ENCODE measurements around the gene COMTD1. TPM values are rescaled to one million over a fixed set of nuclear protein-coding genes. Genes with fewer than 3 reads are reported as not detected.

COMTD1 gene
- total and polyA plus RNA-seq, 7 donors: 7.8 to 147 (median 11.4) TPM

DNA sequence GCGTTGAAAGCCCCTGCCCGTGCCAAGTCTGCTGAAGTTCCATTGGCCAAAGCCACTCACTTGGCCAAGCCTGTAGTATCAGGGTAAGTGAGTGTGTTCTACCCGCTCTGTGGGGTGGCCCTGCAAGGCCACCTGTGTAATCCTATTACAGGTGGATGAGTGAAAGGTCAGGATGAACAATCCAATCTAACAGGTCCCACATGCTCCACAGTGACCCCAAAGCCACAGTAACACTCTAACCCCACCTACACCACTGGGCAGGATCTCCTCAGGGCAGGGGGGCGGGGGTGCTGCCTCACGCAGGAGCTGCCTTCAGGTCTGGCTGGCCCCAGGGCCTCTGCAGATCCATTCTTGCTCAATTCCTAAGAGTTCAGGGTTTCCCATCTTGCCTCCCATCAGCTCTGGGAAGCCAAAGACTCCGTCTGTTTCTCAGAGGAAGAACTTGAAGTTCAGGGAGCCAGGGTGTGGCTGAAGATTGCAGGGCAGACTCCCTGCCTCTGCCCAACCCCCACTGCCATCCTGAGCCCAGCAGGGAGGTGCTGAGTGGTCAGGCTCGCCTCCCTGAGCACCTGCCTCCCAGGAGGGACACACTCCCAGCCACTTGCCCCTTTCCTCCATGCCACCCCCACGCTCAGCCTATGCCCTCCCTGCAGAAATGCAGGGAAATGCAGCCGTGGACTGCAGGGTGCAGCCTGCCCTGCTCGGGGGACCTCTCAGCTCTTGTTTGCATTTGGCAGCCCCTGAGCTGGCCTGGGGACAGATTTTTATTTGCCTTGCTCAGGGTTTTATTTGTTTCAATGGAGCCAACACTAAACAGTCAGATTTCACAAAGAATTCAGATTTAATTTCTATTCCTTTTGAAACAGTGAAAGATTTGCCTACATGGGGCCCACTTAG, 9.8 kb upstream of the COMTD1 start:
- TF ChIP-seq POLR2AphosphoS5 (IDR thresholded peaks at IDR 0.05): no peak
- no peak for TF ChIP-seq EP300 (IDR thresholded peaks at IDR 0.05)
- TF ChIP-seq POLR2A (IDR thresholded peaks at IDR 0.05): no peak
- no peak for TF ChIP-seq CTCF (IDR thresholded peaks at IDR 0.05)
- peak; percentile 35 for DNase-seq
- Histone ChIP-seq H3K27me3 (no peaks in the 10 kb centered on the region), H3K4me3 (no peak overlapping the region), H3K9me3 (no peaks in the 10 kb centered on the region), H3K27ac (no peak overlapping the region), H3K4me1 (no peaks in the 10 kb centered on the region), H3K36me3 (no peaks in the 10 kb centered on the region)
- intact Hi-C loops (cut with DNase I): no loop called here
- WGBS, 2 donors: 36 to 74% methylated on average over 10 of the region's 10 CpGs

GRCh38 chr10:75244487-75245353, 9.0 kb upstream of the COMTD1 start:
- Histone ChIP-seq H3K27me3 (no peaks in the 10 kb centered on the region), H3K4me3 (no peak overlapping the region), H3K4me1 (no peaks in the 10 kb centered on the region), H3K36me3 (no peaks in the 10 kb centered on the region), H3K27ac (no peak overlapping the region), H3K9me3 (no peaks in the 10 kb centered on the region)
- DNase-seq: peak; percentile 45
- intact Hi-C loops (cut with DNase I): no loop called here
- 75 to 82% methylated on average over 8 of the region's 8 CpGs for WGBS, 2 donors
- TF ChIP-seq CTCF (IDR thresholded peaks at IDR 0.05) (no peak), EP300 (IDR thresholded peaks at IDR 0.05) (no peak), POLR2A (IDR thresholded peaks at IDR 0.05) (no peak), POLR2AphosphoS5 (IDR thresholded peaks at IDR 0.05) (no peak)

GRCh38 chr10:75243426-75243825, 7.7 kb upstream of the COMTD1 start:
- no peaks in the 10 kb centered on the region for H3K27me3 ChIP-seq
- intact Hi-C loops (cut with DNase I): no loop called here
- H3K4me3 ChIP-seq: no peak overlapping the region
- WGBS, 2 donors: 30 to 73% methylated on average over 10 of the region's 10 CpGs
- H3K36me3 ChIP-seq: no peaks in the 10 kb centered on the region
- TF ChIP-seq EP300 (IDR thresholded peaks at IDR 0.05): no peak
- no peak for TF ChIP-seq CTCF (IDR thresholded peaks at IDR 0.05)
- no peak for TF ChIP-seq POLR2A (IDR thresholded peaks at IDR 0.05)
- TF ChIP-seq POLR2AphosphoS5 (IDR thresholded peaks at IDR 0.05): no peak
- H3K9me3 ChIP-seq: no peaks in the 10 kb centered on the region
- DNase-seq: peak; percentile 27
- H3K4me1 ChIP-seq: no peaks in the 10 kb centered on the region
- H3K27ac ChIP-seq: no peak overlapping the region

DNA sequence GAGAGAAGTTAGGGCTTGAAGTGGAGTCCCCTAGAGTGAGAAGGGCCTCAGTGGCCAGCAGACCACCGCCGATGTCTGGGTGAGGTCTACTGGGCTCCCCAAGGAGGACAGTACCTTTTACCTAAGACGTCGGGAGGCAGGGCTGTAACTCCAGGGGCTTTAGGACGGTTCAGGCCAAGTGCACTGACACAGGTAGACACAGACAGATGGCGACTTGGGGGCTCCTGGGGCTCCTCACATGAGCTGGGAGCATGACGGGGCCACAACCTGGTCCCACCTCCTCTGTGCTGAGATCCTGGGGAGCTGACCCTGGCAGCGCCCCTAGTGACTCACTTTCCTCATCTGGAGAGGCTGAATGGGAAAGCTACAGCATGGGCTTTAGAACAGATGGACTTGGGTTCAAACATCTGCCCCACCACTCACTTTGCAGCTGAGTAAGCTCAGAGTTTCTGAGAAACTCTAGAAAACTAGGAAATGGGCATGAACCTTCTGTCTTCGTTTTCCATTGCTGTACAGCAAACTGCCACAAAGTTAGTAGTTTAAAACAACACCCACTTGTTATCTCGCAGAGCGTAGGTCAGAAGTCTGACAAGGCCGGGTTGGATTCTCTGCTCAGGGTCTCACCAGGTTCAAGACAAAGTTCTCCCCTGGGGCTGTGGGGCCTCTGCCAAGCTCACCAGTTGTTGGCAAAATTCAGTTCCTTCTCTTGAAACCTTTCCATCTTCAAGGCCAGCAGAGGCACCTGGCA, 4.7 kb upstream of the COMTD1 start:
- intact Hi-C loops (cut with DNase I): no loop called here
- 90 to 92% methylated on average over 12 of the region's 12 CpGs for WGBS, 2 donors
- peak; percentile 53 for DNase-seq

More for the DNA sequence above, 4.7 kb upstream of the COMTD1 start:
- Histone ChIP-seq H3K36me3 (no peaks in the 10 kb centered on the region), H3K4me3 (no peak overlapping the region), H3K9me3 (no peaks in the 10 kb centered on the region), H3K4me1 (peaks cover 0 to 8% (median 3%) of the 10 kb centered on the region in 4 donors), H3K27ac (no peak overlapping the region), H3K27me3 (no peaks in the 10 kb centered on the region)
- no peak for TF ChIP-seq POLR2A (IDR thresholded peaks at IDR 0.05)
- TF ChIP-seq CTCF (IDR thresholded peaks at IDR 0.05): no peak
- TF ChIP-seq POLR2AphosphoS5 (IDR thresholded peaks at IDR 0.05): no peak
- no peak for TF ChIP-seq EP300 (IDR thresholded peaks at IDR 0.05)

Measured in sigmoid colon (tissue), 7 donors.